Pons (tissue), 1 donor: Measurements from ENCODE around the gene HBZ.
"Not testable (repeated sequence)": the region's sequence is repeated elsewhere in the genome, so short reads cannot be mapped to it uniquely, and the experiment has no call there.

Experiments
- DNase-seq: peaks from one replicate; pipeline ENCODE4 v3.0.0-alpha.2; 2016; ENCODE audit warnings: low spot score

The HBZ gene

GRCh38 chr16:133716-134115, 18.7 kb upstream of the HBZ start:
- DNase-seq: no peak

- DNase-seq: no peak
These were observed 14.4 kb upstream of the HBZ start for GRCh38 chr16:138049-138417.

- no peak for DNase-seq
These were observed 12.1 kb upstream of the HBZ start for GRCh38 chr16:140175-140857.

- DNase-seq: peak; percentile 58
These were observed 10.0 kb upstream of the HBZ start for GRCh38 chr16:142405-142967.

GRCh38 chr16:143047-143446, 9.4 kb upstream of the HBZ start:
- no peak for DNase-seq

GRCh38 chr16:143456-143855, 9.0 kb upstream of the HBZ start:
- no peak for DNase-seq

- no peak for DNase-seq
These were observed 7.6 kb upstream of the HBZ start for GRCh38 chr16:144797-145252.

- DNase-seq: no peak
These were observed 5.8 kb upstream of the HBZ start for GRCh38 chr16:146646-147045.

GRCh38 chr16:149024-149660, 3.3 kb upstream of the HBZ start:
- DNase-seq: no peak

GRCh38 chr16:153129-153521, 681 bp downstream of the HBZ start:
- not testable (repeated sequence) for DNase-seq

GRCh38 chr16:153550-154216, 1.2 kb downstream of the HBZ start:
- not testable (repeated sequence) for DNase-seq

- DNase-seq: no peak
These were observed 2.0 kb downstream of the HBZ start for GRCh38 chr16:154217-155030.

- no peak for DNase-seq
These were observed 2.6 kb downstream of the HBZ start for GRCh38 chr16:155031-155398.

- DNase-seq: no peak
These were observed 6.8 kb downstream of the HBZ start for GRCh38 chr16:159136-159849.

- DNase-seq: not testable (repeated sequence)
These were observed 7.8 kb downstream of the HBZ start for GRCh38 chr16:160242-160641.

GRCh38 chr16:160691-161190, 8.3 kb downstream of the HBZ start:
- DNase-seq: no peak

- DNase-seq: no peak
These were observed 10.0 kb downstream of the HBZ start for GRCh38 chr16:162271-162991.

GRCh38 chr16:163139-163538, 10.7 kb downstream of the HBZ start:
- DNase-seq: not testable (repeated sequence)

- DNase-seq: not testable (repeated sequence)
These were observed 11.3 kb downstream of the HBZ start for GRCh38 chr16:163696-164095.

- DNase-seq: not testable (repeated sequence)
These were observed 11.8 kb downstream of the HBZ start for GRCh38 chr16:164134-164823.
